K562 (cell line): ENCODE data around the gene CRTC3. TPM values are rescaled to one million over a fixed set of nuclear protein-coding genes. Genes with fewer than 3 reads are reported as not detected.

Source experiments
- ATAC-seq: fragments of 200-7000 bp; cut with Tn5 transposase; 3 replicates; pipeline ENCODE4 v1.9.1; 2020; ENCODE audit warnings: moderate library complexity
- BruUV-seq: library from RNA; stranded (reverse); fragments of 400-500 nt; replicated peaks from 2 replicates; lab custom pipeline; 2021; lab: Mats Ljungman, UMichigan
- CTCF ChIA-PET: fragments of 300-600 bp; formaldehyde crosslinking; extraction: SDS; loops from one replicate; lab custom pipeline; 2021; ENCODE audit warnings: low intra/inter-chr PET ratio; lab: Yijun Ruan, JAX
- POLR2A ChIA-PET: fragments of 300-600, 350-650 bp; sonication (Branson Sonifier 250); formaldehyde crosslinking; extraction: SDS; loops from one replicate; lab custom pipeline; 2021; ENCODE audit warnings: antibody characterized with exemption, inconsistent platforms; lab: Yijun Ruan, JAX
- DNase-seq, 4 experiments: peaks; one replicate each; pipeline versions ENCODE4 v3.0.0 to v3.0.0-alpha.2; 2011 to 2018; ENCODE audit warnings: low spot score in 3 of 4, mixed read lengths in 3 of 4; ENCODE audit errors: extremely low read depth in 1 of 4
- FAIRE-seq: peaks from 2 replicates; lab custom pipeline; 2011; peaks lifted over from hg19 to GRCh38; lab: Jason Lieb, UNC
- H2AFZ ChIP-seq: 2 replicates; pipeline ENCODE4 v1.6.0; 2011; ENCODE audit warnings: low read depth, low read length, control low read depth, inconsistent platforms
- H3K27ac ChIP-seq: fragments of 200-600 bp; 3 replicates; pipeline ENCODE4 v1.8.0; 2011; ENCODE audit warnings: low read depth, mild to moderate bottlenecking, control low read depth, inconsistent platforms, low read length, moderate library complexity, mixed read lengths; ENCODE audit errors: extremely low read depth
- H3K27me3 ChIP-seq, 2 experiments: fragments of 300-600 bp in 1 of 2; 2 replicates in 1 of 2; 3 replicates in 1 of 2; pipeline versions ENCODE4 v1.6.0 to v1.8.0; 2011; ENCODE audit warnings: inconsistent platforms in 2 of 2, low read length in 2 of 2, mild to moderate bottlenecking in 1 of 2, mixed read lengths in 1 of 2, moderate library complexity in 1 of 2; ENCODE audit not compliant: control insufficient read depth in 2 of 2, insufficient read depth in 2 of 2
- H3K36me3 ChIP-seq: fragments of 300-600 bp; 3 replicates; pipeline ENCODE4 v1.8.0; 2011; ENCODE audit warnings: mild to moderate bottlenecking, low read length, inconsistent platforms; ENCODE audit not compliant: control insufficient read depth, insufficient read depth
- H3K4me1 ChIP-seq, 2 experiments: fragments of 200-600 bp in 1 of 2; replicated peaks in 1 of 2; 2 replicates in 1 of 2; 3 replicates in 1 of 2; pipeline versions ENCODE4 v1.5.1 to v1.8.0; 2011; ENCODE audit warnings: inconsistent platforms in 2 of 2, low read length in 2 of 2, mild to moderate bottlenecking in 1 of 2, mixed read lengths in 1 of 2, moderate library complexity in 1 of 2; ENCODE audit not compliant: control insufficient read depth in 2 of 2, insufficient read depth in 2 of 2
- H3K4me2 ChIP-seq: 2 replicates; pipeline ENCODE4 v1.6.1; 2011; ENCODE audit warnings: low read length, control low read depth, inconsistent platforms, mixed read lengths; ENCODE audit not compliant: insufficient read depth
- H3K4me3 ChIP-seq: fragments of 200-600 bp; sonication (generic), shearing (Covaris generic); 2 replicates; pipeline ENCODE4 v1.5.1; 2016; ENCODE audit warnings: control low read depth, inconsistent platforms
- H3K79me2 ChIP-seq: fragments of 200-600 bp; 3 replicates; pipeline ENCODE4 v1.8.0; 2011; ENCODE audit warnings: low read length, inconsistent platforms; ENCODE audit not compliant: control insufficient read depth, insufficient read depth
- H3K9ac ChIP-seq, 2 experiments: 2 replicates each; pipeline versions ENCODE4 v1.6.0 to v1.6.1; 2011; ENCODE audit warnings: low read depth in 2 of 2, low read length in 2 of 2, control low read depth in 1 of 2, inconsistent platforms in 1 of 2, mild to moderate bottlenecking in 1 of 2, mixed read lengths in 1 of 2; ENCODE audit not compliant: insufficient read depth in 1 of 2
- H3K9me1 ChIP-seq: one replicate; pipeline ENCODE4 v1.6.0; 2011; ENCODE audit warnings: inconsistent platforms, mild to moderate bottlenecking, low read length, moderate library complexity; ENCODE audit not compliant: control insufficient read depth, insufficient read depth
- H3K9me3 ChIP-seq: replicated peaks from 2 replicates; pipeline ENCODE4 v1.5.1; 2011; ENCODE audit warnings: low read depth, low read length, inconsistent platforms; ENCODE audit not compliant: control insufficient read depth, insufficient read depth
- H4K20me1 ChIP-seq: replicated peaks from 2 replicates; pipeline ENCODE4 v1.6.1; 2011; ENCODE audit warnings: low read length, inconsistent platforms, mixed read lengths; ENCODE audit not compliant: control insufficient read depth, insufficient read depth
- AFF1 ChIP-seq, 2 experiments: fragments of 450-650 bp; IDR thresholded peaks; 2 replicates each; pipeline ENCODE4 v1.6.1; 2018; ENCODE audit warnings: mild to moderate bottlenecking in 2 of 2, low read depth in 1 of 2; ENCODE audit not compliant: partially characterized antibody in 2 of 2
- ARID2 ChIP-seq: fragments of 450-650 bp; IDR thresholded peaks from 2 replicates; pipeline ENCODE4 v1.6.1; 2017; ENCODE audit warnings: antibody characterized with exemption, mild to moderate bottlenecking
- BRD9 ChIP-seq: fragments of 450-650 bp; IDR thresholded peaks from 2 replicates; pipeline ENCODE4 v1.6.1; 2018; ENCODE audit warnings: low read depth; ENCODE audit not compliant: partially characterized antibody
- CSDE1 ChIP-seq, 2 experiments: fragments of 450-650 bp; IDR thresholded peaks; 2 replicates each; pipeline ENCODE4 v1.6.1; 2016; ENCODE audit warnings: mild to moderate bottlenecking in 1 of 2
- GMEB1 ChIP-seq: fragments of 250-450 bp; sonication (Bioruptor Pico); IDR thresholded peaks from 2 replicates; pipeline ENCODE4 v1.4.0; 2020; ENCODE audit warnings: mild to moderate bottlenecking
- HLTF ChIP-seq: fragments of 450-650 bp; IDR thresholded peaks from 2 replicates; pipeline ENCODE4 v1.6.1; 2016
- MAFK ChIP-seq: IDR thresholded peaks from 2 replicates; pipeline ENCODE4 v1.6.1; 2011; ENCODE audit warnings: low read length, improper control_type of control experiment
- NEUROD1 ChIP-seq: fragments of 150-350 bp; IDR thresholded peaks from 2 replicates; pipeline ENCODE4 v1.6.1; 2014; ENCODE audit warnings: borderline replicate concordance, low read length, low read depth; ENCODE audit not compliant: partially characterized antibody
- PHB2 ChIP-seq: fragments of 450-650 bp; IDR thresholded peaks from 2 replicates; pipeline ENCODE4 v1.6.1; 2017; ENCODE audit warnings: low read depth
- THAP12 ChIP-seq: fragments of 250-450 bp; sonication (Bioruptor Pico); IDR thresholded peaks from 2 replicates; pipeline ENCODE4 v1.9.0; 2021; ENCODE audit warnings: mild to moderate bottlenecking, inconsistent platforms
- ZNF592 ChIP-seq: fragments of 450-650 bp; IDR thresholded peaks from 2 replicates; pipeline ENCODE4 v1.6.1; 2017; ENCODE audit warnings: antibody characterized with exemption, mild to moderate bottlenecking
- WGBS: fragments of 100-300 bp; shearing (Covaris generic); methylation state at CpG from one replicate; pipeline ENCODE4 v1.1.6; 2016; ENCODE audit warnings: low coverage, mixed read lengths; ENCODE audit not compliant: insufficient coverage; ENCODE audit errors: missing lambda C conversion rate; 5-methylcytosine and 5-hydroxymethylcytosine counted together
- in situ Hi-C: fragments of 300-500 bp; cut with MboI; formaldehyde crosslinking; loops from 4 replicates; pipeline ENCODE4 v1.15.0; 2018; ENCODE audit warnings: inconsistent platforms, mixed read lengths
- intact Hi-C: fragments of 100-400 bp; cut with micrococcal nuclease; formaldehyde crosslinking; loops from 2 replicates; pipeline ENCODE4 v1.14.2; 2022
- polyA plus RNA-seq, 8 experiments: library from polyadenylated mRNA; depleted of rRNA in 4 of 8; stranded (reverse) in 5 of 8; unstranded in 3 of 8; fragments of >200 nt; fragmentation: Nextera tagmentation in 2 of 8; fragmentation: Illumina TruSeq in 1 of 8; extraction: Ambion mirVana in 2 of 8; extraction: Trizol in 1 of 8; gene quantifications; 2 replicates each; pipeline versions ENCODE4 v1.2.1 to v1.2.3, GENCODE V29; 2011 to 2014; ENCODE audit warnings: inconsistent platforms in 1 of 8, missing spikeins in 1 of 8
- total RNA-seq, 7 experiments: library from RNA; depleted of rRNA in 6 of 7; stranded (reverse); fragments of >200 nt in 6 of 7; fragmentation: Illumina TruSeq in 2 of 7; extraction: Trizol in 2 of 7; gene quantifications; 2 replicates each; pipeline versions ENCODE4 v1.2.1 to v1.2.3, GENCODE V29; 2011 to 2021; ENCODE audit warnings: low replicate concordance in 1 of 7

CRTC3 gene
- total and polyA plus RNA-seq, 9 of the 15 experiments (the other 6 are each of a cell fraction or from before 2014, with no cell fraction given): 1.2 to 19.0 (median 11.6) TPM

- H4K20me1 ChIP-seq: no peaks in the 10 kb centered on the region
- WGBS: 71% methylated on average over 3 of the region's 3 CpGs
- no peak overlapping the region for H3K27ac ChIP-seq
- no peak overlapping the region for H3K4me2 ChIP-seq
- H3K9ac ChIP-seq: peak overlapping the region in 1 of 2 experiments; percentile 53; a peak in 1 of 4 replicates
- peaks cover 0 to 2% of the 10 kb centered on the region in 2 experiments; a peak in 1 of 5 replicates for H3K4me1 ChIP-seq
- H3K9me1 ChIP-seq: no peaks in the 10 kb centered on the region
- H3K79me2 ChIP-seq: no peaks in the 10 kb centered on the region
- DNase-seq (no peak), FAIRE-seq (no peak), ATAC-seq (no peak)
- peaks cover 49% of the 10 kb centered on the region for H3K36me3 ChIP-seq
- H3K9me3 ChIP-seq: no peaks in the 10 kb centered on the region
- H2AFZ ChIP-seq: no peak overlapping the region
- H3K27me3 ChIP-seq: no peaks in the 10 kb centered on the region
- no peak overlapping the region for H3K4me3 ChIP-seq
- intact Hi-C loops: no loop called here
- POLR2A ChIA-PET: no interaction called here
- BruUV-seq: no TSS peak
- in situ Hi-C loops: no loop called here
- CTCF ChIA-PET: interaction anchor here (0.7 kb wide), 1 partner anchor 199 kb away, joined by 3 read pairs; no protein-coding TSS in a partner anchor
- TF ChIP-seq NEUROD1 (no peak), ARID2 (no peak), BRD9 (no peak), THAP12 (CRISPR knock-in tag) (no peak), CSDE1 (IDR thresholded peaks at IDR 0.05) (no peak), MAFK (peak; percentile 94), AFF1 (IDR thresholded peaks at IDR 0.05; ENCODE audit: low read depth in 1 of 2, partially characterized antibody in 2 of 2) (no peak), HLTF (no peak), PHB2 (no peak), ZNF592 (no peak), GMEB1 (CRISPR knock-in tag) (no peak)
Measured at GRCh38 chr15:90497376-90497775, 32.3 kb upstream of the CRTC3 start.
